PC-9 (cell line): Measurements from ENCODE around the gene TMEM123.

ENCODE experiments used
- CTCF ChIP-seq: fragments of 200-600 bp; sonication (generic); conservative IDR thresholded peaks from 2 replicates; pipeline ENCODE4 v1.6.1; 2017; ENCODE audit warnings: mixed run types, antibody characterized with exemption, mild to moderate bottlenecking, moderate library complexity
- EZH2 ChIP-seq: fragments of 200-600 bp; sonication (generic); IDR thresholded peaks from 2 replicates; pipeline ENCODE4 v1.8.0; 2017; ENCODE audit warnings: antibody characterized with exemption, low read depth

DNA sequence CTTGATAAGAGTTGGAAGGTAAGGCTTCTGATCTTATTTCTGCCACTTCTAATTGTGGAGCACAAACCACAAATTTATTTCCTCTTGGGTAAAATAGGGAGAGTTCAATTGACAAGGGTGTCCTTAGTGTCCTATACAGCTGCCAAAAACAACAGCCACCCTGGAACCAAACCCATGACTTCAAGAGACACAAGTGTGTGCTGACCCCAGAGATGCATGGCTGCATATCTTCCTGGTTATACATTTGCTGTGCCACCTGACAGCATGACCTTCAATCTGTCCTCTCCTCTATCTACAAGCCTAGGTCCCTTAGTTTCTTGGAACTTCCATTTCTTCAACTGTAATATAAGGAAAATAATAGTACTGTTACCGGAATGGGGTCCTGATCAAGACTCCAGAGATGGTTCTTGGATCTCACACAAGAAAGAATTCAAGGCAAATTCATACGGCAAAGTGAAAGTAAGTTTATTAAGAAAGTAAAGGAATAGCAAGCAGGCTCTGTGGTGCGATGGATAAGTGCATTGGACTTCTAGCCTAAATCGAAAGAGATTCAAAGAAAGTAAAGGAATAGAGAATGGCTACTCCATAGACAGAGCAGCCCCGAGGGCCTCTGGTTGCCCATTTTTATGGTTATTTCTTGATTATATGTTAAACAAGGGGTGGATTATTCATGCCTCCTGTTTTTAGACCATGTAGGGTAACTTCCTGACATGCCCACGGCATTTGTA, 15.5 kb upstream of the TMEM123 start:
- TF ChIP-seq CTCF (no peak), EZH2 (no peak)
